Esophagus squamous epithelium (tissue), 5 donors: ENCODE measurements around the gene CTNNA1. TPM values are rescaled to one million over a fixed set of nuclear protein-coding genes. Genes with fewer than 3 reads are reported as not detected.
"Not testable (repeated sequence)": the region's sequence is repeated elsewhere in the genome, so short reads cannot be mapped to it uniquely, and the experiment has no call there.

Experiments
- DNase-seq: peaks from one replicate; lab custom pipeline; 2025; lab: John Stamatoyannopoulos, UW
- H3K27ac ChIP-seq, 4 donors: fragments of 200-600 bp; sonication (generic); one replicate each; pipeline ENCODE4 v1.5.1; 2016 to 2019; ENCODE audit warnings: mild to moderate bottlenecking in 1 of 4
- H3K27me3 ChIP-seq, 4 donors: fragments of 200-600 bp; sonication (generic); 1 replicate in 3 of 4; 2 replicates in 1 of 4; pipeline versions ENCODE4 v1.5.1 to v1.6.0; 2017 to 2021; ENCODE audit warnings: antibody characterized with exemption in 1 of 4
- H3K36me3 ChIP-seq, 3 donors: fragments of 200-600 bp; sonication (generic); one replicate each; pipeline ENCODE4 v1.5.1; 2016 to 2019
- H3K4me1 ChIP-seq, 3 donors: fragments of 200-600 bp; sonication (generic); one replicate each; pipeline ENCODE4 v1.5.1; 2017 to 2019
- H3K4me3 ChIP-seq, 4 donors: fragments of 200-600 bp; sonication (generic); 1 replicate in 3 of 4; 2 replicates in 1 of 4; pipeline ENCODE4 v1.5.1; 2016 to 2019; ENCODE audit warnings: mild to moderate bottlenecking in 2 of 4, moderate library complexity in 1 of 4
- H3K9me3 ChIP-seq, 3 donors: fragments of 200-600 bp; sonication (generic); one replicate each; pipeline ENCODE4 v1.5.1; 2016 to 2019
- CTCF ChIP-seq, 6 experiments: fragments of 450-650 bp in 4 of 6; fragments of 200-600 bp in 2 of 6; sonication (generic) in 2 of 6; IDR thresholded peaks; one replicate each; pipeline ENCODE4 v1.5.1; 2016 to 2019; ENCODE audit warnings: antibody characterized with exemption in 6 of 6, mild to moderate bottlenecking in 4 of 6, moderate library complexity in 4 of 6
- POLR2A ChIP-seq, 4 donors: fragments of 450-650 bp; IDR thresholded peaks; one replicate each; pipeline ENCODE4 v1.6.1; 2017; ENCODE audit warnings: antibody characterized with exemption in 4 of 4, mild to moderate bottlenecking in 4 of 4, moderate library complexity in 3 of 4
- WGBS, 2 donors: methylation state at CpG; one replicate each; pipeline ENCODE4 v1.1.5; 2018; 5-methylcytosine and 5-hydroxymethylcytosine counted together
- intact Hi-C: fragments of 100-400 bp; cut with DNase I; formaldehyde crosslinking; loops from one replicate; pipeline ENCODE4 v1.15.0; 2022
- total RNA-seq, 4 donors: library from RNA; depleted of rRNA; stranded (reverse); fragments of >200 nt; gene quantifications; one replicate each; pipeline ENCODE4 v1.1.0, GENCODE V29; 2016
- donor health status: DM: yes; HTN: yes; CAD: no.

The CTNNA1 gene
- total RNA-seq, 4 donors from 2014 or later: 293 to 393 (median 348) TPM

- Histone ChIP-seq H3K27me3 (no peaks in the 10 kb centered on the region), H3K27ac (no peak overlapping the region), H3K4me1 (peaks cover 5 to 90% (median 33%) of the 10 kb centered on the region in 3 donors), H3K36me3 (peaks cover 0 to 55% (median 8%) of the 10 kb centered on the region in 3 donors), H3K9me3 (no peaks in the 10 kb centered on the region), H3K4me3 (no peak overlapping the region)
- intact Hi-C loops: no loop called here
- WGBS, 2 donors: 82 to 99% methylated on average over 3 of the region's 3 CpGs
- DNase-seq: no peak
- no peak for TF ChIP-seq POLR2A (IDR thresholded peaks at IDR 0.05)
These were observed 10.0 kb downstream of the CTNNA1 start for GRCh38 chr5:138763037-138763778.

- peaks cover 0 to 27% (median 0%) of the 10 kb centered on the region in 3 donors for H3K36me3 ChIP-seq
- intact Hi-C loops: no loop called here
- no peaks in the 10 kb centered on the region for H3K27me3 ChIP-seq
- DNase-seq: no peak
- no peaks in the 10 kb centered on the region for H3K9me3 ChIP-seq
- H3K27ac ChIP-seq: no peak overlapping the region
- no peak overlapping the region for H3K4me3 ChIP-seq
- no peak for TF ChIP-seq POLR2A (IDR thresholded peaks at IDR 0.05)
- no peak for TF ChIP-seq CTCF (IDR thresholded peaks at IDR 0.05)
- 79 to 82% methylated on average over 2 to 5 of the region's 6 CpGs for WGBS, 2 donors
- H3K4me1 ChIP-seq: peaks cover 0 to 79% (median 10%) of the 10 kb centered on the region in 3 donors
These were observed 17.1 kb downstream of the CTNNA1 start for GRCh38 chr5:138770291-138770690.

GRCh38 chr5:138770977-138771376, 17.8 kb downstream of the CTNNA1 start:
- intact Hi-C loops: no loop called here

GRCh38 chr5:138772986-138773594, 19.9 kb downstream of the CTNNA1 start:
- Histone ChIP-seq H3K27me3 (no peaks in the 10 kb centered on the region), H3K4me3 (no peak overlapping the region), H3K27ac (peak overlapping the region in 1 of 4 donors; percentile 4), H3K9me3 (no peaks in the 10 kb centered on the region), H3K36me3 (peaks cover 0 to 30% (median 0%) of the 10 kb centered on the region in 3 donors), H3K4me1 (peaks cover 0 to 56% (median 10%) of the 10 kb centered on the region in 3 donors)
- DNase-seq: no peak
- intact Hi-C loops: no loop called here
- 42 to 46% methylated on average over 5 of the region's 5 CpGs for WGBS, 2 donors
- no peak for TF ChIP-seq CTCF (IDR thresholded peaks at IDR 0.05)
- TF ChIP-seq POLR2A (IDR thresholded peaks at IDR 0.05): no peak

More at GRCh38 chr5:138770977-138771376, 17.8 kb downstream of the CTNNA1 start:
- Histone ChIP-seq H3K27me3 (no peaks in the 10 kb centered on the region), H3K9me3 (no peaks in the 10 kb centered on the region), H3K27ac (no peak overlapping the region), H3K36me3 (peaks cover 0 to 28% (median 0%) of the 10 kb centered on the region in 3 donors), H3K4me3 (no peak overlapping the region), H3K4me1 (peaks cover 0 to 77% (median 10%) of the 10 kb centered on the region in 3 donors)
- 47 to 69% methylated on average over 1 of the region's 1 CpG for WGBS, 2 donors
- no peak for DNase-seq
- TF ChIP-seq CTCF (IDR thresholded peaks at IDR 0.05): no peak
- TF ChIP-seq POLR2A (IDR thresholded peaks at IDR 0.05): no peak

- DNase-seq, H3K9me3 ChIP-seq, intact Hi-C loops, H3K27me3 ChIP-seq, H3K4me3 ChIP-seq: not testable (repeated sequence)
- peak overlapping the region in 1 of 4 donors; percentile 4 for H3K27ac ChIP-seq
- H3K4me1 ChIP-seq: peaks cover 0 to 57% (median 10%) of the 10 kb centered on the region in 3 donors
- peaks cover 0 to 36% (median 0%) of the 10 kb centered on the region in 3 donors for H3K36me3 ChIP-seq
- WGBS, 2 donors: 72 to 78% methylated on average over 6 of the region's 6 CpGs
These were observed 20.4 kb downstream of the CTNNA1 start for GRCh38 chr5:138773624-138774023.

- 79 to 83% methylated on average over 1 of the region's 1 CpG for WGBS, 2 donors
- intact Hi-C loops: no loop called here
- peaks cover 0 to 59% (median 12%) of the 10 kb centered on the region in 3 donors for H3K4me1 ChIP-seq
- TF ChIP-seq CTCF (IDR thresholded peaks at IDR 0.05) (no peak), POLR2A (IDR thresholded peaks at IDR 0.05) (no peak)
- DNase-seq: no peak
- H3K27me3 ChIP-seq: no peaks in the 10 kb centered on the region
- H3K9me3 ChIP-seq: no peaks in the 10 kb centered on the region
- peaks cover 0 to 39% (median 0%) of the 10 kb centered on the region in 3 donors for H3K36me3 ChIP-seq
- no peak overlapping the region for H3K27ac ChIP-seq
- no peak overlapping the region for H3K4me3 ChIP-seq
These were observed 21.8 kb downstream of the CTNNA1 start for GRCh38 chr5:138775034-138775433.
